ENCODE measurements around the gene TRMT61B.

The TRMT61B gene

DNA sequence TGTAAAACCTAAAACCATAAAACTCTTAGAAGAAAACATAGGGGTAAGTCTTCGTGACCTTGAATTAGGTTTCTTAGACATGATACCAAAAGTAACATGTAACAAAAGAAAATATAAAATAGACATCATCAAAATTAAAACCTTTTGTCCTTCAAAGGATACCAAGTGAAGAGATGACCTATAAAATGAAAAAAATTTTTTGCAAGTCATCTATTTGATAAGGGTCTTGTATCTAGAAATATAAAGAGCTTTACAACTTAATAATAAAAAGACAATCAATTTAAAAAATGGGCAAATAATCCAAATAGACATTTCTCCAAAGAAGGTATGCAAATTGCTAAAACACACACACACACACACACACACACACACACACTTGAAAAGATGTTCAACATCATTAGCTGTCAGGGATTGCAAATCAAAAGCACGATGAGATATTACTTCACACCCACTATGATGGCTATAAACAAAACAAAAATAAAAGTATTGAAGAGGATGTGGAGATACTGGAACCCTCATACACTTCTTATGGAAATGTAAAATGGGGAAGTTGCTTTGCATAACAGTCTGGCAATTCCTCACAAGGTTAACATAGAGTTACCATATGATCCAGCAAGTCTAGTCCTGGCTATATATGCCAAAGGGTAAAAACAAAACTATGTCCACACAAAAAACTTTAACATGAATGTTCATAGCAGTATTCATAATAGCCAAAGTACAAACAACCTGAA is 36.2 kb downstream of the TRMT61B start:
- WGBS (ENCODE audit: insufficient coverage) = no CpG with 5 or more reads among the region's 2 CpGs

DNA sequence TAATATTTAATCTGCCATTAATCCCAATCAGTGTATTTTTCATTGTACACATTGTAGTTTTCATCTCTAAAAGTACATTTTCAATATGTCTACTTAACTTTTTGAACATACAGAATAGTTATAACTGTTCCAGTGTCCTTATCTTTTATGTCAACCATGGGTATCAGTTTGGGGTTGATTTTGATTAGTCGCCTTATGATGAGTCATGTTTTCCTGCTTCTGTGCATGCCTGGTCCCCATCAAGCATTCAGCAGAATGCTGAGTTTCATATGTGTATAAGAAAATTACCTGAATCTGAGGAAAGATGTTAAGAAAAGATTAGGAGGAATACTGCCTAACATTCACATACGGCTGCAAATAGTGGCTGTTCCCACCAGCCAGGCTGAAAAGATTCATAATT is 41.7 kb downstream of the TRMT61B start:
- DNase-seq = peak in 1 of 3 donors; percentile 30
- no peaks in the 10 kb centered on the region for H3K27me3 ChIP-seq (replicated peaks in 2 of 5; ENCODE audit: control insufficient read depth in 4 of 5, insufficient read depth in 5 of 5, low read length in 4 of 5)
- H3K9me3 ChIP-seq (ENCODE audit: control extremely low read depth in 1 of 5, control insufficient read depth in 4 of 5, insufficient read depth in 2 of 5, low read depth in 1 of 5, low read length in 4 of 5) = no peaks in the 10 kb centered on the region
- 88% methylated on average over 2 of the region's 2 CpGs for WGBS (ENCODE audit: insufficient coverage)
- ChIA-PET CTCF (no interaction called here), POLR2A (no interaction called here)
- H3K4me1 ChIP-seq (ENCODE audit: control extremely low read depth in 1 of 4, control insufficient read depth in 4 of 4, insufficient read depth in 4 of 4, low read length in 3 of 4) = peaks cover 0 to 2% (median 0%) of the 10 kb centered on the region in 4 experiments
- no peaks in the 10 kb centered on the region for H3K36me3 ChIP-seq (ENCODE audit: control insufficient read depth in 4 of 4, insufficient read depth in 4 of 4, low read length in 3 of 4)
- H3K27ac ChIP-seq (ENCODE audit: insufficient read depth in 1 of 2, low read depth in 1 of 2, low read length in 2 of 2, poor library complexity in 1 of 2, severe bottlenecking in 2 of 2) = no peak overlapping the region
- H3K4me3 ChIP-seq (ENCODE audit: control insufficient read depth in 1 of 7, extremely low read depth in 1 of 7, insufficient read depth in 4 of 7, low read depth in 2 of 7, low read length in 6 of 7) = no peak overlapping the region

More for the DNA sequence above, 36.2 kb downstream of the TRMT61B start:
- ChIA-PET CTCF (interaction anchor here (1.1 to 1.4 kb wide), 2 partner anchors 10 to 12 kb away, joined by 4 to 5 read pairs; no protein-coding TSS in a partner anchor), POLR2A (no interaction called here)
- peaks cover 0 to 2% (median 0%) of the 10 kb centered on the region in 5 experiments for H3K9me3 ChIP-seq (ENCODE audit: control extremely low read depth in 1 of 5, control insufficient read depth in 4 of 5, insufficient read depth in 2 of 5, low read depth in 1 of 5, low read length in 4 of 5)
- H3K27me3 ChIP-seq (replicated peaks in 2 of 5; ENCODE audit: control insufficient read depth in 4 of 5, insufficient read depth in 5 of 5, low read length in 4 of 5) = no peaks in the 10 kb centered on the region
- H3K4me1 ChIP-seq (ENCODE audit: control extremely low read depth in 1 of 4, control insufficient read depth in 4 of 4, insufficient read depth in 4 of 4, low read length in 3 of 4) = no peaks in the 10 kb centered on the region
- no peaks in the 10 kb centered on the region for H3K36me3 ChIP-seq (ENCODE audit: control insufficient read depth in 4 of 4, insufficient read depth in 4 of 4, low read length in 3 of 4)
- DNase-seq = peak in 2 of 3 donors; percentile 3 to 19
- no peak overlapping the region for H3K4me3 ChIP-seq (ENCODE audit: control insufficient read depth in 1 of 7, extremely low read depth in 1 of 7, insufficient read depth in 4 of 7, low read depth in 2 of 7, low read length in 6 of 7)
- H3K27ac ChIP-seq (ENCODE audit: insufficient read depth in 1 of 2, low read depth in 1 of 2, low read length in 2 of 2, poor library complexity in 1 of 2, severe bottlenecking in 2 of 2) = no peak overlapping the region

DNA sequence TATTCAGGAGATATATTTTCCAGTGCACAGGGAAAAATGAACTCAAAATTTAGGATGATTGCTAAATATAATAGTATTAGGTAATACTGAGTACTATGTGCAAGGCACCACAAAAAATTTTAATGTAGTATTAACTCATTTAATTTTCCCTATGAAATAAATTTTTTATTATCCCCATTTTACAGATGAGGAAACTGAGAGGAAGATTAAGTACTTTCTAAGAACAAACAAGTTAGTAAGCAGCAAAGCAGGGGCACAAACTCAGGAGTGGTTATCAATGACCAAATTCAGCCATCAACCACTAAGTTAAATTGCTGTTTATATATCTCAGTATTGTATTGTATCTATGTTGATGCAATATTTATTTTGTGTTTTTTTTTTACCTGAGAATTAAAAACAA is 45.2 kb downstream of the TRMT61B start:
- peaks cover 0 to 2% (median 0%) of the 10 kb centered on the region in 4 experiments for H3K4me1 ChIP-seq (ENCODE audit: control extremely low read depth in 1 of 4, control insufficient read depth in 4 of 4, insufficient read depth in 4 of 4, low read length in 3 of 4)
- no peaks in the 10 kb centered on the region for H3K9me3 ChIP-seq (ENCODE audit: control extremely low read depth in 1 of 5, control insufficient read depth in 4 of 5, insufficient read depth in 2 of 5, low read depth in 1 of 5, low read length in 4 of 5)
- H3K27me3 ChIP-seq (replicated peaks in 2 of 5; ENCODE audit: control insufficient read depth in 4 of 5, insufficient read depth in 5 of 5, low read length in 4 of 5) = no peaks in the 10 kb centered on the region
- no peak overlapping the region for H3K4me3 ChIP-seq (ENCODE audit: control insufficient read depth in 1 of 7, extremely low read depth in 1 of 7, insufficient read depth in 4 of 7, low read depth in 2 of 7, low read length in 6 of 7)
- no peak overlapping the region for H3K27ac ChIP-seq (ENCODE audit: insufficient read depth in 1 of 2, low read depth in 1 of 2, low read length in 2 of 2, poor library complexity in 1 of 2, severe bottlenecking in 2 of 2)
- CTCF ChIA-PET = interaction anchor here (1.1 to 1.3 kb wide), 2 partner anchors 8 to 18 kb away, joined by 4 read pairs; no protein-coding TSS in a partner anchor
- DNase-seq = no peak
- no peaks in the 10 kb centered on the region for H3K36me3 ChIP-seq (ENCODE audit: control insufficient read depth in 4 of 4, insufficient read depth in 4 of 4, low read length in 3 of 4)
- POLR2A ChIA-PET = no interaction called here

DNA sequence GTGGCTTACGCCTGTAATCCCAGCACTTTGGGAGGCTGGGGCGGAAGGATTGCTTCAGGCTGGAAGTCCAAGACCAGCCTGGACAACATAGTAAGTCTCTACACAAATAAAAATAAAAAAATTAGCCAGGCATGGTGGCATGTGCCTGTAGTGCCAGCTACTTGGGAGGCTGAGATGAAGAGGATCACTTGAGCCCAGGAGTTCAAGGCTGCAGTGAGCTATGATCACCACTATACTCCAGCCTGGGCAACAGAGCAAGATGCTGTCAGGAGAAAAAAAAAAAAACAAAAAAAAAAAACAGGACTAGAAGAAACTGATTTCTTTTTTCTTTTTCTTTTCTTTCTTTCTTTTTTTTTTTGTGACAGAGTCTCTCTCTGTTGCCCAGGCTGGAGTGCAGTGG is 45.9 kb downstream of the TRMT61B start:
- Histone ChIP-seq H3K4me1 (ENCODE audit: control extremely low read depth in 1 of 4, control insufficient read depth in 4 of 4, insufficient read depth in 4 of 4, low read length in 3 of 4) (peaks cover 0 to 2% (median 0%) of the 10 kb centered on the region in 4 experiments), H3K27ac (ENCODE audit: insufficient read depth in 1 of 2, low read depth in 1 of 2, low read length in 2 of 2, poor library complexity in 1 of 2, severe bottlenecking in 2 of 2) (no peak overlapping the region), H3K9me3 (ENCODE audit: control extremely low read depth in 1 of 5, control insufficient read depth in 4 of 5, insufficient read depth in 2 of 5, low read depth in 1 of 5, low read length in 4 of 5) (no peaks in the 10 kb centered on the region), H3K4me3 (ENCODE audit: control insufficient read depth in 1 of 7, extremely low read depth in 1 of 7, insufficient read depth in 4 of 7, low read depth in 2 of 7, low read length in 6 of 7) (no peak overlapping the region), H3K36me3 (ENCODE audit: control insufficient read depth in 4 of 4, insufficient read depth in 4 of 4, low read length in 3 of 4) (no peaks in the 10 kb centered on the region), H3K27me3 (replicated peaks in 2 of 5; ENCODE audit: control insufficient read depth in 4 of 5, insufficient read depth in 5 of 5, low read length in 4 of 5) (no peaks in the 10 kb centered on the region)
- ChIA-PET CTCF (interaction anchor here (1.1 kb wide), 1 partner anchor 18 kb away, joined by 4 read pairs; no protein-coding TSS in a partner anchor), POLR2A (interaction anchor here (0.6 kb wide), 1 partner anchor 31 kb away, joined by 3 read pairs; no protein-coding TSS in a partner anchor)
- no peak for DNase-seq
- WGBS (ENCODE audit: insufficient coverage) = no CpG with 5 or more reads among the region's 2 CpGs

DNA sequence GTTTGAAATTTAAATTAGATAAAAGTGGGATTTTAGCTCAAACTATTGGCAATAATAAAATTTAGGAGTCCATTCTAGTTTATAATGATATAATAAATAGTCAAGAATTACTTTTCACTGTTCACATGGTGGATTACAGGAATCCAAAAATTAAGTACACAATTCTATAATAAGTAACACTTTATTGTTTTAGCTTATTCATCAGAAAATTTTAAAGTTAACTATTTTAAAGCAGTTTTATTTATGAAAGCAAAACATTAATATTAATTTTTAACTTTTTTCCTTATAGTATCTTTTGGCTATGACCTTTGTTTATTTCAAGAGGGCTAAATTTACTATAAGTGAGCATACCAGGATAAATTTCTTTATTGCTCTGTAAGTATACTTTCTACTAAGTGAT is 48.1 kb downstream of the TRMT61B start:
- ChIA-PET CTCF (interaction anchor here (1.0 to 2.4 kb wide), 4 partner anchors 12 to 130 kb away, joined by 3 to 10 read pairs (median 4); no protein-coding TSS in a partner anchor), POLR2A (interaction anchor here (0.6 kb wide), 1 partner anchor 284 kb away, joined by 3 read pairs; no protein-coding TSS in a partner anchor)
- H3K36me3 ChIP-seq (ENCODE audit: control insufficient read depth in 4 of 4, insufficient read depth in 4 of 4, low read length in 3 of 4) = no peaks in the 10 kb centered on the region

DNA sequence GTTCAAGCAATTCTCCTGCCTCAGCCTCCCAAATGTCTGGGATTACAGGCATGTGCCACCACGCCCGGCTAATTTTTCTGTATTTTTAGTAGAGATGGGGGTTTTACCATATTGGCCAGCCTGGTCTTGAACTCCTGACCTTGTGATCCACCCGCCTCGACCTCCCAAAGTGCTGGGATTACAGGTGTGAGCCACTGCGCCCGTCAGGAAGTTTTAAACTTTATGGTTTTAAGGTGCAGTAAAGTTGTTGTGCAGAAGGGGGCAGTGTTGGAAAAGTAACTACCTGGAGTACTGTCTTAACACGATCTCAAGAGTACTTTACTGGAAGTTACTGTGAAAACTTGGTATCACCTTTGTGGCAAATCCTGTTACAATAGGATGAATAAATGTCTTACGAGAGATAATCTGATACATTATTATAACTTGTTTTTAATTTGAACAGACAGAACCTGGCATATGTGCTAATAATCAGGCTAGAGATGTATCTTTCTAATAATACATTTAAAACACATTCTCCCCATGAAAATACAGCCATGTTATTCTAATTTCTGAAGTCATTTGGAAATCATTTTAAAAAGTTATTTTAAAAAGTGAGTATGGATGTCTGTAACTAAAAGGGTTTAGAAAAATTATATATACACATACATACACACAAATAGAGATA is 48.7 kb downstream of the TRMT61B start:
- no peaks in the 10 kb centered on the region for H3K9me3 ChIP-seq (ENCODE audit: control extremely low read depth in 1 of 5, control insufficient read depth in 4 of 5, insufficient read depth in 2 of 5, low read depth in 1 of 5, low read length in 4 of 5)
- no CpG with 5 or more reads among the region's 8 CpGs for WGBS (ENCODE audit: insufficient coverage)
- no peaks in the 10 kb centered on the region for H3K4me1 ChIP-seq (ENCODE audit: control extremely low read depth in 1 of 4, control insufficient read depth in 4 of 4, insufficient read depth in 4 of 4, low read length in 3 of 4)
- H3K4me3 ChIP-seq (ENCODE audit: control insufficient read depth in 1 of 7, extremely low read depth in 1 of 7, insufficient read depth in 4 of 7, low read depth in 2 of 7, low read length in 6 of 7) = no peak overlapping the region
- ChIA-PET POLR2A (interaction anchor here (0.6 kb wide), 1 partner anchor 283 kb away, joined by 3 read pairs; no protein-coding TSS in a partner anchor), CTCF (interaction anchor here (1.0 to 2.4 kb wide), 9 partner anchors 12 to 376 kb away, joined by 3 to 10 read pairs (median 3); no protein-coding TSS in a partner anchor)
- H3K27me3 ChIP-seq (replicated peaks in 2 of 5; ENCODE audit: control insufficient read depth in 4 of 5, insufficient read depth in 5 of 5, low read length in 4 of 5) = no peaks in the 10 kb centered on the region
- no peak overlapping the region for H3K27ac ChIP-seq (ENCODE audit: insufficient read depth in 1 of 2, low read depth in 1 of 2, low read length in 2 of 2, poor library complexity in 1 of 2, severe bottlenecking in 2 of 2)
- H3K36me3 ChIP-seq (ENCODE audit: control insufficient read depth in 4 of 4, insufficient read depth in 4 of 4, low read length in 3 of 4) = no peaks in the 10 kb centered on the region
- peak; percentile 77 to 84 (median 80) for DNase-seq

More for the DNA sequence above, 48.1 kb downstream of the TRMT61B start:
- H3K4me3 ChIP-seq (ENCODE audit: control insufficient read depth in 1 of 7, extremely low read depth in 1 of 7, insufficient read depth in 4 of 7, low read depth in 2 of 7, low read length in 6 of 7) = no peak overlapping the region
- H3K9me3 ChIP-seq (ENCODE audit: control extremely low read depth in 1 of 5, control insufficient read depth in 4 of 5, insufficient read depth in 2 of 5, low read depth in 1 of 5, low read length in 4 of 5) = no peaks in the 10 kb centered on the region
- no peak overlapping the region for H3K27ac ChIP-seq (ENCODE audit: insufficient read depth in 1 of 2, low read depth in 1 of 2, low read length in 2 of 2, poor library complexity in 1 of 2, severe bottlenecking in 2 of 2)
- no peak for DNase-seq
- H3K4me1 ChIP-seq (ENCODE audit: control extremely low read depth in 1 of 4, control insufficient read depth in 4 of 4, insufficient read depth in 4 of 4, low read length in 3 of 4) = no peaks in the 10 kb centered on the region
- H3K27me3 ChIP-seq (replicated peaks in 2 of 5; ENCODE audit: control insufficient read depth in 4 of 5, insufficient read depth in 5 of 5, low read length in 4 of 5) = no peaks in the 10 kb centered on the region

DNA sequence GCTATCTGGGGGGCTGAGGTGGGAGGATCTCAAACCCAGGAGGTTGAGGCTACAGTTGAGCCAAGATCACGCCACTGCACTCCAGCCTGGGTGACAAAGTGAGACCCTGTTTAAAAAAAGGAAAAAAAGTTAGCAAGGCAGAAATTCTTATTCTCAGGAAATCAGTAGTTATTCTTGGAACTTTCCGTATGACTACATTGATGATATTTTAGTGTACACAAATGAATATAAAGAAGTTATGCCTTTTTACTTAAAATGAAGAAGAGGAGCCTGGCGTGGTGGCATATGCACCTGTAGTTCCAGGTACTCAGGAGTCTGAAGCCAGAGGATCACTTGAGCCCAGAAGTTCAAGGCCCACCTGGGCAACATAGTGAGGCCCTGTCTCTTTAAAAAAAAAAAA is 52.1 kb downstream of the TRMT61B start:
- ChIA-PET CTCF (interaction anchor here (0.7 kb wide), 1 partner anchor 39 kb away, joined by 3 read pairs; no protein-coding TSS in a partner anchor), POLR2A (no interaction called here)

More for the DNA sequence above, 52.1 kb downstream of the TRMT61B start:
- no peak for DNase-seq
- Histone ChIP-seq H3K27ac (ENCODE audit: insufficient read depth in 1 of 2, low read depth in 1 of 2, low read length in 2 of 2, poor library complexity in 1 of 2, severe bottlenecking in 2 of 2) (no peak overlapping the region), H3K4me3 (ENCODE audit: control insufficient read depth in 1 of 7, extremely low read depth in 1 of 7, insufficient read depth in 4 of 7, low read depth in 2 of 7, low read length in 6 of 7) (no peak overlapping the region), H3K27me3 (replicated peaks in 2 of 5; ENCODE audit: control insufficient read depth in 4 of 5, insufficient read depth in 5 of 5, low read length in 4 of 5) (no peaks in the 10 kb centered on the region), H3K9me3 (ENCODE audit: control extremely low read depth in 1 of 5, control insufficient read depth in 4 of 5, insufficient read depth in 2 of 5, low read depth in 1 of 5, low read length in 4 of 5) (no peaks in the 10 kb centered on the region), H3K4me1 (ENCODE audit: control extremely low read depth in 1 of 4, control insufficient read depth in 4 of 4, insufficient read depth in 4 of 4, low read length in 3 of 4) (no peaks in the 10 kb centered on the region), H3K36me3 (ENCODE audit: control insufficient read depth in 4 of 4, insufficient read depth in 4 of 4, low read length in 3 of 4) (no peaks in the 10 kb centered on the region)
- 86% methylated on average over 1 of the region's 3 CpGs for WGBS (ENCODE audit: insufficient coverage)

Data from common myeloid progenitor, CD34-positive (primary cell).